Hepatocyte (in vitro differentiated cells): Measurements from ENCODE around the gene DAAM1. TPM values are rescaled to one million over a fixed set of nuclear protein-coding genes. Genes with fewer than 3 reads are reported as not detected.

Experiments used
- DNase-seq: peaks from one replicate; pipeline ENCODE4 v3.0.0-alpha.2; 2016; ENCODE audit warnings: low spot score
- H2AFZ ChIP-seq: fragments of 200-600 bp; sonication (generic); 2 replicates; pipeline ENCODE4 v1.6.0; 2016; ENCODE audit warnings: antibody characterized with exemption, mild to moderate bottlenecking
- H3K27ac ChIP-seq: fragments of 200-600 bp; sonication (generic); 2 replicates; pipeline ENCODE4 v1.5.1; 2016; ENCODE audit warnings: mild to moderate bottlenecking
- H3K27me3 ChIP-seq: fragments of 200-600 bp; sonication (generic); 2 replicates; pipeline ENCODE4 v1.6.1; 2016
- H3K36me3 ChIP-seq: fragments of 200-600 bp; sonication (generic); replicated peaks from 2 replicates; pipeline ENCODE4 v1.5.1; 2016; ENCODE audit warnings: low read depth; ENCODE audit not compliant: insufficient read depth
- H3K4me1 ChIP-seq: fragments of 200-600 bp; sonication (generic); 2 replicates; pipeline ENCODE4 v1.5.1; 2016; ENCODE audit warnings: mild to moderate bottlenecking, moderate library complexity; ENCODE audit not compliant: insufficient read depth
- H3K4me2 ChIP-seq: fragments of 200-600 bp; sonication (generic); 2 replicates; pipeline ENCODE4 v1.6.0; 2016
- H3K4me3 ChIP-seq: fragments of 200-600 bp; sonication (generic); 2 replicates; pipeline ENCODE4 v1.5.1; 2016; ENCODE audit warnings: mild to moderate bottlenecking
- H3K79me2 ChIP-seq: fragments of 200-600 bp; sonication (generic); 2 replicates; pipeline ENCODE4 v1.6.0; 2017; ENCODE audit warnings: mild to moderate bottlenecking
- H3K9me2 ChIP-seq: fragments of 200-600 bp; sonication (generic); replicated peaks from 2 replicates; pipeline ENCODE4 v1.6.0; 2017; ENCODE audit warnings: mild to moderate bottlenecking; ENCODE audit not compliant: insufficient read depth
- H3K9me3 ChIP-seq: fragments of 200-600 bp; sonication (generic); 2 replicates; pipeline ENCODE4 v1.5.1; 2016; ENCODE audit warnings: low read depth, mild to moderate bottlenecking
- H4K20me1 ChIP-seq: fragments of 200-600 bp; sonication (generic); 2 replicates; pipeline ENCODE4 v1.6.0; 2016; ENCODE audit warnings: mild to moderate bottlenecking; ENCODE audit not compliant: insufficient read depth, poor library complexity, severe bottlenecking
- EZH2 ChIP-seq: fragments of 200-600 bp; sonication (generic); IDR thresholded peaks from 2 replicates; pipeline ENCODE4 v1.6.1; 2016; ENCODE audit warnings: antibody characterized with exemption, mild to moderate bottlenecking, borderline replicate concordance
- EZH2phosphoT487 ChIP-seq: fragments of 200-600 bp; sonication (generic); IDR thresholded peaks from one replicate; pipeline ENCODE4 v1.6.1; 2018; ENCODE audit warnings: antibody characterized with exemption, mild to moderate bottlenecking, low read depth, moderate library complexity; ENCODE audit not compliant: unreplicated experiment, severe bottlenecking
- WGBS: methylation state at CpG from one replicate; pipeline ENCODE4 v1.1.6; 2016; ENCODE audit warnings: low lambda C conversion rate; ENCODE audit errors: missing lambda C conversion rate; 5-methylcytosine and 5-hydroxymethylcytosine counted together
- polyA plus RNA-seq: library from polyadenylated mRNA; unstranded; fragments of >200 nt; fragmentation: Nextera tagmentation; extraction: Ambion mirVana; gene quantifications from 2 replicates; pipeline ENCODE4 v1.2.1, GENCODE V29; 2016
- total RNA-seq: library from RNA; depleted of rRNA; stranded (reverse); fragments of >200 nt; gene quantifications from 2 replicates; pipeline ENCODE4 v1.2.3, GENCODE V29; 2014
- TF ChIP-seq, protein P1 (sequence below): fragments of 200-600 bp; sonication (generic); IDR thresholded peaks from 2 replicates; pipeline ENCODE4 v1.5.1; 2016; ENCODE audit warnings: antibody characterized with exemption, mild to moderate bottlenecking; ENCODE audit not compliant: poor library complexity

Gene DAAM1
- total and polyA plus RNA-seq, 2 experiments from 2014 or later, result 21.6 to 23.7 TPM

DNA sequence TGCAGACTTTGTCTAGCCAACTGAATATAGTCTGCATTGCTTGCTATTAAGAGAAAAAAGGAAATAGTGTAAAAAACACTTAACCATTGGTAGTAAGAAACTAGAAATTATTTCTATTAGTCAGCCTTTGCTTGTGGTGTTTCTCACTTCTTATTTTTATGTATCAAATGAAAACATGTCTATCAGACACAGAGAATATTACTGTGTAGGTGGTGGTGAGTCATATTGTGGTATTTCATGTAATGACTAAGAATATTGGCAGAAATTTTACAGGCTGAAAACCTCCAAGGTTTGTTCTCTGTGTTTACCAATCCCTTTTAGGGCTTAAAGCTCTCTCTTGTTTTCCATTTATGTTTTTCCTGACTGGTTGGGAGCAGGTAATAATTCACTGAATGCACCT, 87.2 kb downstream of the DAAM1 start:
- H3K27ac ChIP-seq, result peak overlapping the region; percentile 42
- no peaks in the 10 kb centered on the region for H3K9me3 ChIP-seq
- H3K79me2 ChIP-seq, result no peaks in the 10 kb centered on the region
- H3K4me3 ChIP-seq, result no peak overlapping the region
- H3K4me2 ChIP-seq, result no peak overlapping the region
- no peaks in the 10 kb centered on the region for H3K9me2 ChIP-seq
- no peak overlapping the region for H2AFZ ChIP-seq
- peaks cover 13% of the 10 kb centered on the region for H3K4me1 ChIP-seq
- H4K20me1 ChIP-seq, result no peaks in the 10 kb centered on the region
- peak; percentile 32 for DNase-seq
- TF ChIP-seq, protein P1, sequence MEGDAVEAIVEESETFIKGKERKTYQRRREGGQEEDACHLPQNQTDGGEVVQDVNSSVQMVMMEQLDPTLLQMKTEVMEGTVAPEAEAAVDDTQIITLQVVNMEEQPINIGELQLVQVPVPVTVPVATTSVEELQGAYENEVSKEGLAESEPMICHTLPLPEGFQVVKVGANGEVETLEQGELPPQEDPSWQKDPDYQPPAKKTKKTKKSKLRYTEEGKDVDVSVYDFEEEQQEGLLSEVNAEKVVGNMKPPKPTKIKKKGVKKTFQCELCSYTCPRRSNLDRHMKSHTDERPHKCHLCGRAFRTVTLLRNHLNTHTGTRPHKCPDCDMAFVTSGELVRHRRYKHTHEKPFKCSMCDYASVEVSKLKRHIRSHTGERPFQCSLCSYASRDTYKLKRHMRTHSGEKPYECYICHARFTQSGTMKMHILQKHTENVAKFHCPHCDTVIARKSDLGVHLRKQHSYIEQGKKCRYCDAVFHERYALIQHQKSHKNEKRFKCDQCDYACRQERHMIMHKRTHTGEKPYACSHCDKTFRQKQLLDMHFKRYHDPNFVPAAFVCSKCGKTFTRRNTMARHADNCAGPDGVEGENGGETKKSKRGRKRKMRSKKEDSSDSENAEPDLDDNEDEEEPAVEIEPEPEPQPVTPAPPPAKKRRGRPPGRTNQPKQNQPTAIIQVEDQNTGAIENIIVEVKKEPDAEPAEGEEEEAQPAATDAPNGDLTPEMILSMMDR, result no peak
- TF ChIP-seq EZH2 (no peak), EZH2phosphoT487 (no peak)
- H3K36me3 ChIP-seq, result no peaks in the 10 kb centered on the region
- no peaks in the 10 kb centered on the region for H3K27me3 ChIP-seq

DNA sequence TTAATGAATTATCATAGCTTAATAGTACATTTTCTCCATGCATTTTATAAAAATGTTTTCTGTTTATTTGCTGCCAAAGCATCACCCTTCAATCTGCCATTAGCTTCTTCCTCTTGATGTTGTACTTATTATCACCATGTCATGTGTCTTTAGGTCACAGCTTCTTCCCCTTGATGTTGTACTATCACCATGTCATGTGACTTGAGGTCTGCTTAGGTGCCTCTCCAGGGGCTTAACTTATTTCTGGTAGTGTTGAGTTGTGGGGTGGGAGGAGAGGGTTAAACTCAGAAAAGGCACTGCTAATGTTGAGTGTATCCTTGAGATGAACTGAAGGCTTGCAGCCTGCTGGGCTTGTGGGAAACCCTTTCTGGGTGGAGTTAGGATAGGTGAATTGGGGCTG, 87.8 kb downstream of the DAAM1 start:
- TF ChIP-seq, protein P1, result no peak
- no peak for TF ChIP-seq EZH2phosphoT487
- no peak for TF ChIP-seq EZH2
- no peaks in the 10 kb centered on the region for H4K20me1 ChIP-seq
- DNase-seq, result no peak
- no peak overlapping the region for H2AFZ ChIP-seq
- H3K27ac ChIP-seq, result peak overlapping the region; percentile 42
- H3K4me3 ChIP-seq, result no peak overlapping the region
- H3K4me2 ChIP-seq, result no peak overlapping the region
- H3K9me3 ChIP-seq, result no peaks in the 10 kb centered on the region
- no peaks in the 10 kb centered on the region for H3K36me3 ChIP-seq
- no peaks in the 10 kb centered on the region for H3K27me3 ChIP-seq
- H3K4me1 ChIP-seq, result peaks cover 13% of the 10 kb centered on the region
- H3K9me2 ChIP-seq, result no peaks in the 10 kb centered on the region
- no peaks in the 10 kb centered on the region for H3K79me2 ChIP-seq

DNA sequence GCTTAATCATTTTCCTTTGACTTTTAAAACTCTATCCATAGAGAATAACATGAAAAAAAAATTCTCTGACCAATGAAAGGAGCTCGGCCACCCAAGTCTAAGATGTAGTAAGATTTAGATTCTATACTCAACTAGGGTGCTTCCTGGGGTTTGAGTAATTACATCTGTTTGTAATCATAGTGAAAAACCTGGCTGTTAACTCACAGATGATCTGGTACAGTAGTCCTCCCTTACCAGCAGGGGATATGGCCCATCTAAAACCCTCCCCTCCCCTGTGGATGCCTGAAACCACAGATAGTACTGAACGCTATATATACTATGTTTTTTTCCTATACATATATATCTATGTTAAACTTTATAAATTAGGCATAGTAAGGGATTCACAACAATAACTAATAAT, 89.2 kb downstream of the DAAM1 start:
- no peak overlapping the region for H3K4me2 ChIP-seq
- H3K27ac ChIP-seq, result no peak overlapping the region
- H3K9me3 ChIP-seq, result no peaks in the 10 kb centered on the region
- no peaks in the 10 kb centered on the region for H3K79me2 ChIP-seq
- no peaks in the 10 kb centered on the region for H3K9me2 ChIP-seq
- H2AFZ ChIP-seq, result no peak overlapping the region
- H3K4me1 ChIP-seq, result peaks cover 13% of the 10 kb centered on the region
- 86% methylated on average over 2 of the region's 2 CpGs for WGBS
- no peak overlapping the region for H3K4me3 ChIP-seq
- no peak for DNase-seq
- TF ChIP-seq EZH2phosphoT487, result no peak
- TF ChIP-seq, protein P1, result no peak
- no peak for TF ChIP-seq EZH2
- no peaks in the 10 kb centered on the region for H3K36me3 ChIP-seq
- H3K27me3 ChIP-seq, result no peaks in the 10 kb centered on the region
- no peaks in the 10 kb centered on the region for H4K20me1 ChIP-seq

DNA sequence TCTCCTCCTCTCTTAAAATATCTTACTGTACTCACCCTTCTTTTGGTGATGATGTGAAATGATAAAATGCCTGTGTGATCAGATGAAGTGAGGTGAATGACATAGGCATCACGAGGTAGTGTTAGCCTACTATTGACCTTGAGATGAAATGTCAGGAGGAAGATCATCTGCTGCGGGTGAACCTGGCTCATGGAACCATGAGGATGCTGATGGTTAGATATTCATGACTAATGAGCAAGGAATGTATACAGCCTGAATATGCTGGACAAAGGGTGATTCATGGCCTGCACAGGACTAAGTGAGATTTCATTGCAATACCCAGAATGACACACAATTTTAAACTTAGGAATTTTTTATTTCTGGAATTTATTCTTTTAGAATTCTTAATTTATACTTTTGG, 89.6 kb downstream of the DAAM1 start:
- H3K4me2 ChIP-seq, result no peak overlapping the region
- WGBS, result 49% methylated on average over 2 of the region's 2 CpGs

More for the DNA sequence above, 89.6 kb downstream of the DAAM1 start:
- H3K36me3 ChIP-seq, result no peaks in the 10 kb centered on the region
- peaks cover 13% of the 10 kb centered on the region for H3K4me1 ChIP-seq
- H3K27me3 ChIP-seq, result no peaks in the 10 kb centered on the region
- no peak overlapping the region for H3K4me3 ChIP-seq
- no peak for TF ChIP-seq EZH2phosphoT487
- TF ChIP-seq, protein P1, result no peak
- no peak for TF ChIP-seq EZH2
- H3K27ac ChIP-seq, result peak overlapping the region; percentile 69
- no peaks in the 10 kb centered on the region for H3K9me3 ChIP-seq
- H2AFZ ChIP-seq, result no peak overlapping the region
- H4K20me1 ChIP-seq, result no peaks in the 10 kb centered on the region
- no peaks in the 10 kb centered on the region for H3K9me2 ChIP-seq
- DNase-seq, result peak; percentile 48
- H3K79me2 ChIP-seq, result no peaks in the 10 kb centered on the region
